K562 (cell line): Measurements from ENCODE around the gene C2orf66. TPM values are rescaled to one million over a fixed set of nuclear protein-coding genes. Genes with fewer than 3 reads are reported as not detected.

Experiments used
- BRCA1 ChIP-seq, 2 experiments: fragments of 450-650 bp in 1 of 2; sonication (generic) in 1 of 2; formaldehyde crosslinking in 1 of 2; IDR thresholded peaks; 2 replicates each; pipeline versions ENCODE4 v1.5.0 to v1.6.1; 2017 to 2020; ENCODE audit warnings: mild to moderate bottlenecking in 1 of 2, missing genetic modification reagents in 1 of 2
- CBX1 ChIP-seq: sonication (generic); IDR thresholded peaks from 2 replicates; pipeline ENCODE4 v1.6.1; 2016; ENCODE audit warnings: antibody characterized with exemption, low read depth, mild to moderate bottlenecking
- CHD2 ChIP-seq: IDR thresholded peaks from 2 replicates; pipeline ENCODE4 v1.6.1; 2011; ENCODE audit warnings: low read depth, low read length
- DMBX1 ChIP-seq: fragments of 250-450 bp; sonication (Bioruptor Pico); IDR thresholded peaks from 2 replicates; pipeline ENCODE4 v1.8.0; 2022; ENCODE audit warnings: inconsistent platforms, mild to moderate bottlenecking, moderate library complexity, borderline replicate concordance
- E2F5 ChIP-seq: sonication (generic); formaldehyde crosslinking; IDR thresholded peaks from 2 replicates; pipeline ENCODE4 v1.8.0; 2022; ENCODE audit warnings: mild to moderate bottlenecking, missing genetic modification reagents
- NFIC ChIP-seq: fragments of 450-650 bp; IDR thresholded peaks from 2 replicates; pipeline ENCODE4 v1.6.1; 2017; ENCODE audit warnings: mild to moderate bottlenecking, inconsistent platforms
- NFYB ChIP-seq: IDR thresholded peaks from 2 replicates; pipeline ENCODE4 v1.6.1; 2011; ENCODE audit warnings: mild to moderate bottlenecking, moderate library complexity; ENCODE audit not compliant: insufficient read length; ENCODE audit errors: extremely low read depth
- PCBP1 ChIP-seq: fragments of 200-400 bp; formaldehyde crosslinking; IDR thresholded peaks from 2 replicates; pipeline ENCODE4 v1.6.1; 2018; ENCODE audit warnings: mild to moderate bottlenecking, low read depth, low read length; ENCODE audit not compliant: poor library complexity, severe bottlenecking
- PTTG1 ChIP-seq: fragments of 450-650 bp; IDR thresholded peaks from 2 replicates; pipeline ENCODE4 v1.6.1; 2016; ENCODE audit warnings: low read depth, mild to moderate bottlenecking, missing genetic modification characterization, missing compliant biosample characterization
- THRA ChIP-seq: fragments of 450-650 bp; IDR thresholded peaks from 2 replicates; pipeline ENCODE4 v1.6.1; 2017; ENCODE audit warnings: mild to moderate bottlenecking, moderate library complexity
- ZNF282 ChIP-seq: sonication (generic); formaldehyde crosslinking; IDR thresholded peaks from 2 replicates; pipeline ENCODE4 v1.8.1; 2023; ENCODE audit warnings: missing genetic modification reagents
- ZNF431 ChIP-seq: sonication (generic); formaldehyde crosslinking; IDR thresholded peaks from 2 replicates; pipeline ENCODE4 v1.8.0; 2022; ENCODE audit warnings: mild to moderate bottlenecking, missing genetic modification reagents
- ZNF586 ChIP-seq: fragments of 450-650 bp; formaldehyde crosslinking; conservative IDR thresholded peaks from 2 replicates; pipeline ENCODE4 v1.4.0; 2020; ENCODE audit warnings: mild to moderate bottlenecking, moderate library complexity
- polyA plus RNA-seq, 8 experiments: library from polyadenylated mRNA; depleted of rRNA in 4 of 8; stranded (reverse) in 5 of 8; unstranded in 3 of 8; fragments of >200 nt; fragmentation: Nextera tagmentation in 2 of 8; fragmentation: Illumina TruSeq in 1 of 8; extraction: Ambion mirVana in 2 of 8; extraction: Trizol in 1 of 8; gene quantifications; 2 replicates each; pipeline versions ENCODE4 v1.2.1 to v1.2.3, GENCODE V29; 2011 to 2014; ENCODE audit warnings: inconsistent platforms in 1 of 8, missing spikeins in 1 of 8
- total RNA-seq, 7 experiments: library from RNA; depleted of rRNA in 6 of 7; stranded (reverse); fragments of >200 nt in 6 of 7; fragmentation: Illumina TruSeq in 2 of 7; extraction: Trizol in 2 of 7; gene quantifications; 2 replicates each; pipeline versions ENCODE4 v1.2.1 to v1.2.3, GENCODE V29; 2011 to 2021; ENCODE audit warnings: low replicate concordance in 1 of 7
- TF ChIP-seq, protein P1 (sequence below), 3 experiments: fragments of 200-800 bp in 1 of 3; fragments of 250-450 bp in 1 of 3; fragments of 450-650 bp in 1 of 3; sonication (Bioruptor Pico) in 1 of 3; sonication (Bioruptor generic) in 1 of 3; formaldehyde crosslinking in 1 of 3; IDR thresholded peaks; 2 replicates each; pipeline versions ENCODE4 v1.6.1 to v1.8.0; 2016 to 2022; ENCODE audit warnings: mild to moderate bottlenecking in 2 of 3, missing genetic modification characterization in 2 of 3, missing compliant biosample characterization in 1 of 3, moderate library complexity in 1 of 3
- TF ChIP-seq, protein P2 (sequence below): fragments of 200-800 bp; sonication (Bioruptor generic); IDR thresholded peaks from 2 replicates; pipeline ENCODE4 v1.6.1; 2017; ENCODE audit warnings: missing genetic modification characterization, missing compliant biosample characterization
- TF ChIP-seq, protein P3 (sequence below): fragments of 250-450 bp; sonication (Bioruptor Pico); IDR thresholded peaks from 2 replicates; pipeline ENCODE4 v1.4.0; 2020; ENCODE audit warnings: mild to moderate bottlenecking, moderate library complexity, borderline replicate concordance

C2orf66 gene
- total and polyA plus RNA-seq, 9 of the 15 experiments (the other 6 are each of a cell fraction or from before 2014, with no cell fraction given) = not detected

DNA sequence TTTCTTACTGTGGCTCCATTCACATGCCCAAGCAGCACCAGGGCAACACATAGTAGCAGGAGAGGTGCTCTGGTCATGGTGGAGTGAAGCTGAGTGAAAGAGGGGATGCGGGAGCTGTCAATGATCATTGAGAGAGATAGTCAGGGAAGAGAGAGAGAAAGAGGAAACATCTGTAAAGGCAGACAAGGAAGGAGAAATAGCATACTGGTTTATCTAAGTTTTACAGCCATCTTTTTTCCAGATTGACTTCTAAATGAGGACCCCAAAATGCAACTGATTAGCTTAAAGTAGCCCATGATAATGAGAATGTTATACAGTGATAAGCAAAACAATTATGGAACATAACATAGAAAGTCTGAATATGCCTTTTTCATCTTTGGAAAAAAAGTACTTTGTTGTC lies at the start of gene C2orf66 (continued):
- TF ChIP-seq, protein P1, sequence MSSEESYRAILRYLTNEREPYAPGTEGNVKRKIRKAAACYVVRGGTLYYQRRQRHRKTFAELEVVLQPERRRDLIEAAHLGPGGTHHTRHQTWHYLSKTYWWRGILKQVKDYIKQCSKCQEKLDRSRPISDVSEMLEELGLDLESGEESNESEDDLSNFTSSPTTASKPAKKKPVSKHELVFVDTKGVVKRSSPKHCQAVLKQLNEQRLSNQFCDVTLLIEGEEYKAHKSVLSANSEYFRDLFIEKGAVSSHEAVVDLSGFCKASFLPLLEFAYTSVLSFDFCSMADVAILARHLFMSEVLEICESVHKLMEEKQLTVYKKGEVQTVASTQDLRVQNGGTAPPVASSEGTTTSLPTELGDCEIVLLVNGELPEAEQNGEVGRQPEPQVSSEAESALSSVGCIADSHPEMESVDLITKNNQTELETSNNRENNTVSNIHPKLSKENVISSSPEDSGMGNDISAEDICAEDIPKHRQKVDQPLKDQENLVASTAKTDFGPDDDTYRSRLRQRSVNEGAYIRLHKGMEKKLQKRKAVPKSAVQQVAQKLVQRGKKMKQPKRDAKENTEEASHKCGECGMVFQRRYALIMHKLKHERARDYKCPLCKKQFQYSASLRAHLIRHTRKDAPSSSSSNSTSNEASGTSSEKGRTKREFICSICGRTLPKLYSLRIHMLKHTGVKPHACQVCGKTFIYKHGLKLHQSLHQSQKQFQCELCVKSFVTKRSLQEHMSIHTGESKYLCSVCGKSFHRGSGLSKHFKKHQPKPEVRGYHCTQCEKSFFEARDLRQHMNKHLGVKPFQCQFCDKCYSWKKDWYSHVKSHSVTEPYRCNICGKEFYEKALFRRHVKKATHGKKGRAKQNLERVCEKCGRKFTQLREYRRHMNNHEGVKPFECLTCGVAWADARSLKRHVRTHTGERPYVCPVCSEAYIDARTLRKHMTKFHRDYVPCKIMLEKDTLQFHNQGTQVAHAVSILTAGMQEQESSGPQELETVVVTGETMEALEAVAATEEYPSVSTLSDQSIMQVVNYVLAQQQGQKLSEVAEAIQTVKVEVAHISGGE (CRISPR knock-in tag; IDR thresholded peaks at IDR 0.05) = no peak
- TF ChIP-seq ZNF431 (no peak), THRA (no peak), ZNF282 (CRISPR knock-in tag) (no peak), PCBP1 (no peak), BRCA1 (IDR thresholded peaks at IDR 0.05) (no peak), BRCA1 (CRISPR knock-in tag; IDR thresholded peaks at IDR 0.05) (no peak), CHD2 (no peak), NFYB (no peak), PTTG1 (tag) (no peak), ZNF586 (CRISPR knock-in tag) (no peak), E2F5 (CRISPR knock-in tag) (no peak), NFIC (peak; percentile 59), CBX1 (no peak), DMBX1 (CRISPR knock-in tag) (no peak)
- TF ChIP-seq, protein P2, sequence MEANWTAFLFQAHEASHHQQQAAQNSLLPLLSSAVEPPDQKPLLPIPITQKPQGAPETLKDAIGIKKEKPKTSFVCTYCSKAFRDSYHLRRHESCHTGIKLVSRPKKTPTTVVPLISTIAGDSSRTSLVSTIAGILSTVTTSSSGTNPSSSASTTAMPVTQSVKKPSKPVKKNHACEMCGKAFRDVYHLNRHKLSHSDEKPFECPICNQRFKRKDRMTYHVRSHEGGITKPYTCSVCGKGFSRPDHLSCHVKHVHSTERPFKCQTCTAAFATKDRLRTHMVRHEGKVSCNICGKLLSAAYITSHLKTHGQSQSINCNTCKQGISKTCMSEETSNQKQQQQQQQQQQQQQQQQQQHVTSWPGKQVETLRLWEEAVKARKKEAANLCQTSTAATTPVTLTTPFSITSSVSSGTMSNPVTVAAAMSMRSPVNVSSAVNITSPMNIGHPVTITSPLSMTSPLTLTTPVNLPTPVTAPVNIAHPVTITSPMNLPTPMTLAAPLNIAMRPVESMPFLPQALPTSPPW (CRISPR knock-in tag) = no peak
- TF ChIP-seq, protein P3, sequence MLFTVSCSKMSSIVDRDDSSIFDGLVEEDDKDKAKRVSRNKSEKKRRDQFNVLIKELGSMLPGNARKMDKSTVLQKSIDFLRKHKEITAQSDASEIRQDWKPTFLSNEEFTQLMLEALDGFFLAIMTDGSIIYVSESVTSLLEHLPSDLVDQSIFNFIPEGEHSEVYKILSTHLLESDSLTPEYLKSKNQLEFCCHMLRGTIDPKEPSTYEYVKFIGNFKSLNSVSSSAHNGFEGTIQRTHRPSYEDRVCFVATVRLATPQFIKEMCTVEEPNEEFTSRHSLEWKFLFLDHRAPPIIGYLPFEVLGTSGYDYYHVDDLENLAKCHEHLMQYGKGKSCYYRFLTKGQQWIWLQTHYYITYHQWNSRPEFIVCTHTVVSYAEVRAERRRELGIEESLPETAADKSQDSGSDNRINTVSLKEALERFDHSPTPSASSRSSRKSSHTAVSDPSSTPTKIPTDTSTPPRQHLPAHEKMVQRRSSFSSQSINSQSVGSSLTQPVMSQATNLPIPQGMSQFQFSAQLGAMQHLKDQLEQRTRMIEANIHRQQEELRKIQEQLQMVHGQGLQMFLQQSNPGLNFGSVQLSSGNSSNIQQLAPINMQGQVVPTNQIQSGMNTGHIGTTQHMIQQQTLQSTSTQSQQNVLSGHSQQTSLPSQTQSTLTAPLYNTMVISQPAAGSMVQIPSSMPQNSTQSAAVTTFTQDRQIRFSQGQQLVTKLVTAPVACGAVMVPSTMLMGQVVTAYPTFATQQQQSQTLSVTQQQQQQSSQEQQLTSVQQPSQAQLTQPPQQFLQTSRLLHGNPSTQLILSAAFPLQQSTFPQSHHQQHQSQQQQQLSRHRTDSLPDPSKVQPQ (CRISPR knock-in tag) = no peak
